Stimulated activated CD8-positive, alpha-beta memory T cell treated with anti-CD3 and anti-CD28 coated beads, Interleukin-7, amount 100 ng/mL, for 1 hour (primary cell): ENCODE results near the gene BPIFB2.
A peak's percentile ranks its signal among the peaks of the same experiment; 100 is the strongest.
"Not testable (repeated sequence)": the region's sequence is repeated elsewhere in the genome, so short reads cannot be mapped to it uniquely, and the experiment has no call there.

Experiments
- DNase-seq, 2 donors: peaks; one replicate each; pipeline ENCODE4 v3.0.0-alpha.2; 2020; ENCODE audit warnings: low read depth in 2 of 2

BPIFB2 gene

DNA sequence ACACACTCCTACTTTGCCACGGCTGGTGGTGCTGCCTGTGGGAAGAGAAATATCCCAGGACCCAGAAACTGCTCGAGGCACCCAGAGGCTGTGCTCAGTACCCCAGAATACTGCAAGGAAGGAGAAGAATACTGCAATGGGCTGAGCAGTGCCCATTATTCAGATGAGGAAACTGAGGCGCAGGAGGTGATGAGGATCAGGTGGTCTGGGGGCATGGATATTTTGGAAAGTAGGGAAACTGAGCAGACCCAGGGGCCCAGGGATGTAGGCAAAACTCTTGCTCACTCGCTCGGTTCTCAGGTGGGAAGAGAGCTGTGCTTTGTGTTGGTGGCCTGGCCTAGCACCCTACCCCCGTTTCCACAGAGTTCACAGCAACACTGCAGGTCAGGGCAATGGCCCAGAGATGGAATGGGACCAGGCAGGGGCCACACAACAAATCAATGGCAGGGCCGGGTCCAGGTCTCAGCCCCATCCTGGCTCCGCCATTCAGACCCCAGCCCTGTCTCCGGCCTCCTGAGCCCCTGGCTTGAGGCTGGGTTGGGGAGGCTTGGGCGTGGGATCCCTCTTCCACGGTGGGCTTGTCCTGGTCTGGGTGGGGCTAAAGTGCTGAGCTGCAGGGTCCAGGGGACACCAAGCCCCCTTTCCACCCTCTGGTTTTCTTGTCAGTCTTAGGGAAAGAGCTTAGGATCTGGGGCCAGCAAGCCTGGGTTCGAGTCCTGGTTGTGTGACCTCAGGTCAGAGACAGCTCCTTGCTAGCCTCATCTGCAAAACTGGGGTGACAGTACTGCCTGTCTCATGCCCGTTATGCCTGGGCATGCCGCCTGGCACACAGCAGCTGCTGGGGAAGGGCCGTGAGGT lies 37.2 kb upstream of the BPIFB2 start:
- DNase-seq: no peak

DNA sequence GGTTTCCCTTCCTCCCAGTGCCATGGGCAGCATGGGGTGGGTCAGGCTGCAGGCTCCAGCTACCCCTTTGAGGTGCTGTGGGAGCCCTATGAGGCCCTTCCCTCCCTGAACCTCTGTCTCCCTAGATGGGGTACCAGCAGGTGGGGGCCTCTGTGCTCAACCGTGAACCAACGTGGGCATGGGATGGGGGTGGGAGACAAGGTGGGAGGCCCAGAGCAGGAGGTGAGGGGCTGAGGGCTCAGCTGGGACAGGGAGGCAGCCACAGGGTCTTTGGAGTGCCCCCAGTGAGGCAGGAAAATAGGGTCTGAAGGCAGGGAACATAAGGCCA lies 36.6 kb upstream of the BPIFB2 start:
- DNase-seq: no peak

DNA sequence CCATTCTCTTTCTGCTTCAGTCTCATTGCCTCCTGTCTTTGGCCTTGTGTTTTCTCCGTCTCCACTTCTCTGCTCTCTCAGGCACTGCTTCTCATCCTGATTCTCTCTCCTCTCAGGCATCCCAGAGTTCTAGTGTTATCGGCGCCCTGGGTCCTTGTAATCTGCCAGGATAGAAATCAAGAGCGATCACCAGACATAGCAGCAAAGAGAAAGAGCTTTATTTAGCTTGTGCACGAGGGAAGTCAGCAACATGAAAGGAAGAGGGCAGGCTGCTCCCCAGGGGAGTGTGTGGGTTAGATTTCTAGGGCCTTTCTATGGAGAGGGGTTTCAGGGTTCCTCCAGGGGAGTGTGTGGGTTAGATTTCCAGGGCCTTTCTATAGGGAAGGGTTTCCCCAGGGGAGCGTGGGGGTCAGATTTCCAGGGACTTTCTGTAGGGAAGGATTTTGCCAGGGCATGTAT lies 35.8 kb upstream of the BPIFB2 start:
- DNase-seq: no peak

DNA sequence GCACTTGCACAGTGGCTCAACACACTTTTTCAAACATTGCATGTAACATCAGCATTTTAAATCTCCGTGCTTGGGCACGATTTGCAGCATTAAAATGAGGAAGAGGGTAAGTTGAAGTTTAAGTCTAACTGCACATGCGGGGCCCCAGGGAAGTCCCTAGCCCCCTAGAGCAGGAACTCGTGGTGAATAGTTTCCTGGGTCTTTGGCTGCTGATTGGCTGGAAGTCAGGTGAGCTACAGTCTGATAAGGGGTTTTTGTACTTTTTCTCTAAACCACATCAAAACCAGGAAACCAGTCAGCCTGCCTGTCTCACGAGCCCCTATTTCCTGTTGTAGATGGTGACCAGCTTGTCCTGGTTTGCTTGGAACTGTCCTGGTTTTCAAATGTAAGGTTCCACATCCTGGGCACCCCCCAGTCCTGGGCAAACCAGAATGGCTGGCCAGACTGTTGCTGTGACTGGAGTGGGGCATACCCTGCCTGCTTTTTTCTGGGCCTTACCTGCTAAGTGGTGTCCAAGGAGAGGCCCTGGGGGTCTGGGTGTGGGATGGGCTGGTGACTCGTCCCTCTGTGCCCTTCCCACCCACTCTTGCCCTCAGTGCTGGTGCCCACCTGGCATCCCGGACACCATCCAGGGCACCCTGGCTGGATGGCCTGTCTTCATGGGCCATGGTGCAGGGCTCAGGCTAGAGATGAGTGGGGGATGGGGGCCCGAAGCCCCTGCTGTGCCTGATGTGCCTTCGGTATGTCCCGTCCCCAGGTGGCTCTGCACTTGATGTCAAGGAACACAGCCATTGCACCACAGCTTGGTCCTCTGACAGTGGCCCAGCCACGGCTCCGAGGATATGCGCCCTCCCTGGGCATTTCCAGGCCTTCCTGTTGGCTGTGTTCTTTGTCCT lies 35.1 kb upstream of the BPIFB2 start:
- DNase-seq: peak; percentile 54

DNA sequence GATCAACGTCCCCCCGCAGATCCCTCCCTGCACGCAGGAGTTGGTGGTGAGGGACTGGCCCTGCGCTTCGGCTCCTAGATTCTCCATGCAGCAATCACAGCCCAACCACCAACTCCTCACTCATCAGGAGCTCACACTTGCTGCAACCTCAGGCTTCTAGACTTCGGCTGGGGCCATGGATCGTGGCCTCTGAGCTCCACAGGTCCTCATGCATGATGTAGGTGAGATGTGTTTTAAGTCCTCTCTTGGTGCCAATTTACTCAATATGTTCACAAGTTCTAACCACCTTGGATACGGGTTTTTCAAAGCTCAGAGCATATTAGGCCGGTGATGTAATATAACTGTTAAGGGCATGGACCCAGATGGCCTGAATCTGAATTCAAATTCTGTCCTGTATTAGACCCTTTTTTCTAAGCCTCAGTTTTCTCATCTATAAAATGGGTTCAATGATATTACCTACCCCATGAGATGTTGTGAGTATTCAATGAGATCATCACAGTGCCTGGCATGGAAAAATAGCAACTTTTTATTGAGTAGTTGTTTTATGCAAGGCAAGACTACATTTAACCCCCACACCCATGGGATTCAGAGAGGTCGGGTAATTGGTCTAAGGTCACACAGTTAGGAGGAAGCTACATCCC lies 34.3 kb upstream of the BPIFB2 start:
- no peak for DNase-seq

DNA sequence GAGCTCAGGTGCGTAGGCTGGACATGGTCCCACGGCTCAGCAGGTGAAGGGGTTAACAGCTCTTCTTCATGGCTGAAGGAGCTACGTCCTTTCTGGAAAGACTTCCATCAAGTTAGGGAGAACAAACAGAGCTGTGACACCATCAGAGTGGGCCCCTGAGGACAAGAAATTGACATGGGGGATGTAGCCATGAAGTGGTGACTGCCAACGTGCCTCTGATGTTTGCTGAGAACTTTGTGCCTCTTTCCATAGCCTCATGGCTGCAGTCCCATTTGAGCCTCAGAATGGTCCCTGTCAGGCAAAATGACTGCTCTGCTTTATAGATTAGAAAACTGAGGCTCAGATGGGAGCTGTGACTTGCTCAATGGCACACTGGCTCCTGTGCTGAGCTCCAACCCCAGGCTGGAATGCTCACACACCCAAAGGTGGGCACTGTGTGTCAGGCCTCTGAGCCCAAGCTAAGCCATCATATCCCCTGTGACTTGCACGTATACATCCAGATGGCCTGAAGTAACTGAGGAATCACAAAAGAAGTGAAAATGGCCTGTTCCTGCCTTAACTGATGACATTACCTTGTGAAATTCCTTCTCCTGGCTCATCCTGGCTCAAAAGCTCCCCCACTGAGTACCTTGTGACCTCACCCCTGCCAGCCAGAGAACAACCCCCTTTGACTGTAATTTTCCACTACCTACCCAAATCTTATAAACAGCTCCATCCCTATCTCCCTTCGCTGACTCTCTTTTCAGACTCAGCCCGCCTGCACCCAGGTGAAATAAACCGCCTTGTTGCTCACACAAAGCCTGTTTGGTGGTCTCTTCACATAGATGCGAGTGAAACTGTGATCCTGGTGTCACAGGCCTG lies 33.1 kb upstream of the BPIFB2 start:
- DNase-seq: not testable (repeated sequence)

DNA sequence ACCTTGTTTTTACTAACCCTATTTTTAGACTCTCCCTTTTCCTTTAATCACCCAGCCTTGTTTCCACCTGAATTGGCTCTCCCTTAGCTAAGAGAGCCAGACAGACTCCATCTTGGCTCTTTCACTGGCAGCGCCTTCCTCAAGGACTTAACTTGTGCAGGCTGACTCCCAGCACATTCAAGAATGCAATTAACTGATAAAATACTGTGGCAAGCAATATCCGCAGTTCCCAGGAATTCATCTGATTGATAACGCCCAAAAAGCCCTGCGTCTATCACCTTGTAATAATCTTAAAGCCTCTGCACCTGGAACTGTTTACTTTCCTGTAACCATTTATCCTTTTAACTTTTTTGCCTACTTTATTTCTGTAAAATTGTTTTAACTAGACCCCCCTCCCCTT lies 32.4 kb upstream of the BPIFB2 start:
- DNase-seq: not testable (repeated sequence)

DNA sequence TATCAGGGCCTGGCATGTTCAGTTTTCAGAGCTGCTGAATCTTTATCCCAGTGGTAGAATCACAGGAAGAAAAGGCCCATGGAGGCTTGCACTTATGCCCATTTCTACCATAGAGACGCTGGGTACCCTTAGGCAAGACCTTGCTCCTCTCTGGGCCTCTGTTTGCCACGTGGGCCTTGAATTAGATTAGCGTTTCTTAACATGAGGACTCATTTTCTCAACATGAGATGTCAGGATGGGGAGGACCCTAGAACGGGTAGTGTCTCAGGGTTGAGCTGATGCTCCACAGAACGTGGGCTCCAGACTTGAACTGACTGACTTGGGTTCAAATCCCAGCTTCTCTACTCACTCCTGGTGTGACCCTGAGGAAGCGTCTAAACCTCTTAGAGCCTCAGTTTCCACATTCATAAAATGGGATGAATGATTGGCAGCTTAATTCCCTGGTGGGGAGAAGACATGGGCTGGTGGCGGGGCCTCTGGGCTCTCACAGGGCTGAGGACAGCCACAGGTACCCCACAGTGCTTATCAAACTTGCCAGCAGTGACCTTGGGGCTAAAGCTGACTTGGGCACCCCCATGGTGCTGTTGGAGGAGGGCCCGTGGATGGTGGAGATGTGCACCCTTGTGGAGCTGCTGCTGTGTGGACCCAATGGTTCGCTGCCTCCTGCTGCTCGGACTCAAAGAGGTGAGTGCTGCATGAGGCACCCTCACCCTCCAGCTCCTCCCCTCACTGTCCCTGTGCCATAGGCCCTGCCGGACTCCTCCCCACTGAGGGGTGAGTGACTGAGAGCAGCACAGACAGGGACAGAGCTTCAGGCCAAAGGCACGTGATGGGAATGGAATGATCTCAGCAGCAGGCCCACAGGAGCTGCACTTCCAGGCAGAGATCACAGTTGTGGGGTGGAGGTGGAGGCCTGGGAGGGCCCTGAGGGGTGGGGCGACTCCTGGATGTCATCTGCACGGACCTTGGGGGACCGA lies 31.5 kb upstream of the BPIFB2 start:
- DNase-seq: no peak

DNA sequence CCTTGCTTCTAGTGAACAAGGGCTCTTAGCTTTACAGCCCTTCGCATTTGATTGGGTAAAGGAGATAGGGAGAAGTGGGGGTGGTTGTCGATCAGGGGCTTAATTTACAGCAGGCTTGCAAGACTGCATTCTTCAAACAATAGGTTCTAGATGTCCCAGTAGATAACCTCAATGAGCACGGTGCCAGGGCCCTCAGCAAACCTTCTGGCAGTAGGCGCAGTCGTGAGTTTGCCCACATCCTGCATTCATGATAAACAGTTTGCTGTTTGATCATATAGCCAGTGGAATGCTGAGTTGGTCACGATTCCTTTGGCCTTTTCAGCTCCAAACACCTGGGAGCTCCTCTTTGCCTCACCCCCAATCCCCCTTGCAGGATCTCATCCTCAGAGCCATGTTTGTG lies 30.8 kb upstream of the BPIFB2 start:
- no peak for DNase-seq

DNA sequence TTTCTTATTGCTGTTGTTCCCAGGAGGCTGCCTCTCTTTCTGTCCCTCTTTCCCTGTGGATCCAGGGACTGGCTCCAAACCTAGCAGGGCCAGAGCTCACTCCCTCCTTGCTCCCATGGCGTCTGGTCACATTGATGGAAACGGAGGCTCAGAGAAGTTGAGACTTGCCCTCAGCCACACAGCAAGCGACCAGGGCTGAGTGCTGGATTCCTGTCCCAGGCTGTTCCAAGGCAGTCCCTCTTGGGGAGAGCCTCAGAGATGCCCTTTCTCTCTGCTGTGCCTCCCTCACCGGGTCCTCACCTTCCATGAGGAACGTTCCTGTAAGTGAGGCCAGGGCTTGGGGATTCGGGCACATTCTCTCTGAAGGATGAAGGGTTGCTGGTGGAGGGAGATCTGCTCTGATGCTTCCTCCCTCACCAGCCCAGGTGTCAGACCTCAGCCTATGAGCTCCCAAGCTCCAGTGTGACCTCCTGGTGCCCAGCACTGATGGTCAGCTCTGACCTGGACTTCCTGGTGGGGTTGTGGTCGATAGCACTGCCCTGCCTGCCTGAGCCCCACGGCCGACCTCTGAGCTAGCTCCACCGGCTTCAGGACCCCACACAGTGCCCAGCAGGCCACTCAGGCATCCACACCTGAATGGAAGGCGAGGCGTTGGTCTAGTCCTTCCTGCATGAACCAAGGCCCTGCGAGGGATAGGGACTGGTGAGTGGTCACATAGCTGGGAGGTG lies 30.1 kb upstream of the BPIFB2 start:
- DNase-seq: no peak

DNA sequence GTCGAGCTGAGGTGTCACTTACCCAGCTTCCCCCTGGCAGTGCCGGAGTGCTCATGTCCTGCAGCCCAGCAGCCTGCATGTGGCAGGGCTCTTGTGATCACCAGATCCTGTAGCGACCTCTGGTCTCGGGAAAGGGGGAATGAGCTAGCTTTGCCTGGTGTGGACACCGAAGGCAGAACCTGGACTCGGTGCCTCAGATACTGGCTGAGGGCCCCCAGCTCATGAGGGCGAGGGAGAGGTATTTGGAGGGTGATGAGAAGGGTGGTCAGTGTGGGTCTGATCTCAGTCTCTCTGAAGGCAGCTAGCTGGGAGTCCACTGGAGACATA lies 29.5 kb upstream of the BPIFB2 start:
- DNase-seq: no peak

DNA sequence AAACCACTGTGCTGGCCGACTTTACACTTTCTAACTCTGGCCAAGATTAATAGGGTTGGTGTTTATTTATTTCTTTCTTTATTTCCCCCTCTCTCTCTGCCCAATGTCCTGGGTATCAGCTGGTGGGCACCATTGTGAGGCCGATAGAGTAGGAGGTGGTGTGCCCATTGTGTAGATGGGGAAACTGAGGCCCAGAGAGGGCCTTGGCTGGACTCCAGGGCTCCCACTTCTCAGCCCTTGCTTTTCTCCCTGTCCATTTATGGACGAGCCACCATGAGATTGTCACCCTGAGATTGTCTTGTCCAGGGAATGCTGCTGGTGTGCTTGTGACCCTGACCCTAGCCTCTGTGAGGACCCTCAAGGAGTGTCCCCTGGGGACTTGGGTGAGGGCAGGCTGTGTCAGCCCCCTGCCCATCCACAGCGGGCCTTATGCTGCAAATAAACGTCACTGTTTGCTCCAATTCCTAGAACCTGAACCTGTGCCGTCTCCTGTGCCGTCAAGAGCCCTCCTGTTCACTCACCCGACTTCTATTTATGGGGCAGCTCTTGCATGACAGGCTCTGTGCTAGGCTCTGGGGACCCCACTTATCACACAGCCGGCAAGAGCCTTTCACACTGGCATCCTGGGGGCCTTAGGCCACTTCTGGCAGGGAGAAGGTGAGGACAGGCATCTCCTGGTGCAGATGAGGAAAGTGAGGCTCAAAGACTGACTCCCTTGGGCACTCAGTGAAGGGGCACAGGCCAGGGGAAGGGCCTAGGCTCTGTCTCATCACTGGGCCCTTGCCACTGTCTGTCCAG lies 28.1 kb upstream of the BPIFB2 start:
- no peak for DNase-seq

DNA sequence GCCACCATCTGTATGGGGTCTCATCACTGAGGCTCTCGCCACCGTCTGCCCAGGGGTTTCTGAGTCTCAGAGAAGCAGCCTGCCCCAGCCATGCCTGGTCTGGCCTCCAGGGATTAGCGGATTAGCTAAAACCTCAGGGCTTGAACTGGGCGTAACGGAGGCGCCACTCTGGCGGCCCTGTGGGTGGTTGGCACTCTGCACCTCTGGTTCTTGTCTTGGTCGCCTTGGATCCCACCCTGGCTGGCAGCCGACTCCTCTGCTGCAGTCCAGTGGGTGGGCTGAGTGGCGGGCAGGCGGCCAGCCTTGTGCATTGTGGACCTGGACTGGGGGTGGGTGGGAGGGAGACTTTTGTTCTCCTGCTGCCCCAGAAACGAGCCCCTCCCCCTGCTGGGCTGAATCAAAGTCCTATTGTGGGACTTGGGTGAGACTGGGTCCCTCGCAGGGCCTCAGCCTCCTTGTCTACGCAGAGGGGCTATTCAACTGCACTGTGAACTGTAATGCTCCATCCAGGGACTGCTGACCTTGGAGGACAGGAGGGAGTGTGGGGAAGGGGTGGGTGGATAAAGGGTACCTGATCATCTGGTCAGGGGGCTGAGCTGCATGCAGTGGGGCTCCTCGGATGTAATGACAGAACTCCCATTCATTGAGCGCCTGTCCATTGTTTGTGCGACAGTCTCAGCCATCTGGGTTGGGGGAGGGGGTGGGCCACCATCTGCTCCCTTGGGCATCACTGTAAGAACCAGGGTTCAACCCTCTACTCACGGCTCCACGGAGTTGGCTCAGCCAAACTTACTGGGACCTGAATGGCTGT lies 27.2 kb upstream of the BPIFB2 start:
- DNase-seq: no peak

DNA sequence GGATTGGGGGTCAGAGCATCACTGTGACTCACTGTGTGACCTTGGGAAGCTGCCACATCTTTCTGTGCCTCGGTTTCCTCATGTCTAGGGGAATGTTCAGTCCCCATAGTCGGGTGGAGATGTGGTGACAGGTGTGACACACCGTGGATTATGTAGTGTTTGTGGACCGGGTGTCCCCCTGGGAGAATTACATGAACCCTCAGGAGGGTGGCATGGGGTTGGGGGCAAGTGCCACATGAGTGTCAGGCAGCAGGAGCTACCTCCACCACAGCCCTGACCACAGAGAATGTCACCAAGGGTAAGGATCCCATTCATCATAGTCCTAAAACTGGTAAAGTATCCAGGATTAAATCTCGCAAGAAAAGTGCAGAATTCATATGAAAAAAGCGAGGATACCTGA lies 26.5 kb upstream of the BPIFB2 start:
- no peak for DNase-seq

DNA sequence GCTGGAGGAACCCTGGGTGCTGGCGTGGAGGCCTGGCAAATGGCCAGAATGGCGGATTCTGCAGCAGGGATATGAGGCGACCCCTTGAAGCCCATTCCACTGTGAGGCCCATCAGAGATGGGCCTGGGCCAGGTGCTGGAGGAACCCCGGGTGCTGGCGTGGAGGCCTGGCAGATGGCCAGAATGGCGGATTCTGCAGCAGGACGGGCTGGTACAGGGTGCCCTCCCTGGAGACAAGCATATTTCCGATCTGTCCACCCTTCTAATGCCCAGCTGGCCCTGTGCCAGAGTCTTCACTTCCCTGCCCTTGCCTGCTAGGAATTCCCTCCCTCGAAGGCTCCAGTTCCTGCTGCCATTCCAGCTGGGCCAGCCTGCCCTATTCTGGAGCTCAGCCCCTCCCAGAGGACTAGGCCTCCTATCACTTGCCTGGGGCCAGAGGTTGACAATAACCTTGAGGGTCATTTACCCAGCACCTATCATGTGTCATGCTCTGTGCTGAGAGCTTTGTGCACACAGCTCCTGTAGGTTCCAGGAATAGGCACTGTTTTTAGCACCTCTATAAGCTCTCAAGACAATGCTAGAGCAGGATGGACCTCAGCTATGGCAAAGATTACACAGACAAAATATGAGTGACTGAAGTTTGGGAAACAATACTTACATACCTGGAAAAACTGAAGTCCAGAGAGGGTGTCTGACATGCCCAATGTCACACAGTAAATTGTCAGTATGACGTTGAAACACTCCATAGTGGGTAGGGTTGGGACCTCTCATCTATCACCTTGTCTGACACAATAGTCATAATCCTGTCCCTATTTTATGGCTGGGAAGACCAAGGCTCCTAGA lies 24.7 kb upstream of the BPIFB2 start:
- DNase-seq: no peak

DNA sequence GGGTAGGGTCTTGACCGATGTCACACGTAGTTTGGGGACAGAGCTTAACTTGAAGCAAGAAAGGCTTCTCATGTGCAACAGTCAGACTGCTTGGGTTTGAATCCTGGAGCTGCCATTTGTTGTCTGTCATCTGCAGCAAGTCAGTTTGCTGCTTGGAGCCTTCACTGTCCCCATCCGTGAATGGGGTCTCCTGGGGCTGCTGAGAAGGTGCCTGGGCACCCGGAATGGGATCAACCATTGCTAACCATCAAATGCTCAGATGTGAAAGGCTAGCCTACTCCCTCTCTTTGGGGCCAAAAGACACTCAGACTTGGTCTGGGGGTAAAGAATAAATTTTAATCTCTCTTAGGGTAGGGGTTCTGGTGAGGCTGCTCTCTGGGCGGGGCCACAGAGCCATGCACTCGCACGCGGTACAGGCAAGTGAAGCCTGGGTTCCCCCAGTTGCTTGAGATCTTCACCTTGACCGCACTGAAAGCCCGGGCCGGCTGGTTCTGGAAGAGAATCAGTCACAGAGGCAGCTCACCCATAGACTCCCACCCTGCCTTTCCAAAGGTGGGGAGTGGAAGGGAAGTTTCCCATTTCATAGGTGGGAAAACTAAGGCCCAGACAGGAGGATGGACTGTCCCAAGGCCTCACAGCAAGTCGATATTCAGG lies 23.9 kb upstream of the BPIFB2 start:
- no peak for DNase-seq

DNA sequence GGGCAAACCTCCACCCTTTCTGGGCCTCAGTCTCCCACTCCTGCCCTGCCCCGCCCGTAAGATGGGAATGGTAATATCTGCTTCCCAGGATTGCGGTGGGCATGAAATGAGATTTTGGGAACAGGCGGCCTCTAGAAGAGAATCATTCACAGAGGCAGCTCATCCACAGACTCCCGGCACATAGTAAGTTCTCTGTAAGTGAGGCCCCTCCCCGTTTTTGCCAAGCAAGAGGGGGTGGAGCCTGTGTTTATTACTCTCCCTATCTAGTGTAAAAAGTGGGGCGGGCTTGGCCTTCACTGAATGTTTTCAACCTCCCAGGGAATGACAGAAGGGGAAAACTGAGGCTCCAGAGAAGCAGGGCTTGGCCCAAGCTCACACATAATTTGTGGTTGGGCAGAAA lies 23.3 kb upstream of the BPIFB2 start:
- no peak for DNase-seq
